Retinal pigment epithelial cell (primary cell): Measurements from ENCODE around the gene PKM.

Experiments used
- DNase-seq: peaks from one replicate; pipeline ENCODE4 v3.0.0-alpha.2; 2010; ENCODE audit warnings: low read depth
- H3K4me3 ChIP-seq: 2 replicates; pipeline ENCODE4 v1.5.1; 2011; ENCODE audit warnings: mild to moderate bottlenecking, low read length, control low read depth, moderate library complexity
- CTCF ChIP-seq: conservative IDR thresholded peaks from 2 replicates; pipeline ENCODE4 v1.5.1; 2011; ENCODE audit warnings: low read depth, low read length, control low read depth, inconsistent platforms

PKM gene

GRCh38 chr15:72237029-72237852 is 6.3 kb upstream of the PKM start:
- H3K4me3 ChIP-seq, result peak overlapping the region; percentile 44
- DNase-seq, result peak; percentile 92
- no peak for TF ChIP-seq CTCF

GRCh38 chr15:72236381-72237003 is 5.5 kb upstream of the PKM start:
- TF ChIP-seq CTCF, result no peak
- DNase-seq, result no peak
- peak overlapping the region; percentile 44 for H3K4me3 ChIP-seq

GRCh38 chr15:72235298-72235697 is 4.3 kb upstream of the PKM start:
- no peak for DNase-seq
- no peak overlapping the region for H3K4me3 ChIP-seq
- no peak for TF ChIP-seq CTCF

- H3K4me3 ChIP-seq, result no peak overlapping the region
- no peak for DNase-seq
- TF ChIP-seq CTCF, result no peak
Observed at GRCh38 chr15:72233769-72234168, 2.8 kb upstream of the PKM start.

- peak overlapping the region; percentile 95 for H3K4me3 ChIP-seq
- no peak for DNase-seq
- no peak for TF ChIP-seq CTCF
Observed at GRCh38 chr15:72231833-72232478, 966 bp upstream of the PKM start.

GRCh38 chr15:72230197-72231065 is 559 bp downstream of the PKM start:
- no peak for TF ChIP-seq CTCF
- no peak for DNase-seq

More at GRCh38 chr15:72230197-72231065, 559 bp downstream of the PKM start:
- H3K4me3 ChIP-seq, result peak overlapping the region; percentile 95
